GM12874 (cell line): Measurements from ENCODE around the gene MEX3C.
A peak's percentile ranks its signal among the peaks of the same experiment; 100 is the strongest.

Source experiments
- CTCF ChIP-seq: IDR thresholded peaks from 2 replicates; pipeline ENCODE4 v1.5.1; 2011; ENCODE audit warnings: low read depth, mild to moderate bottlenecking, control low read depth, low read length, moderate library complexity; ENCODE audit not compliant: insufficient read depth

Gene MEX3C

GRCh38 chr18:51137026-51137729 is 60.3 kb downstream of the MEX3C start:
- TF ChIP-seq CTCF, result no peak

GRCh38 chr18:51135795-51136194 is 61.7 kb downstream of the MEX3C start:
- TF ChIP-seq CTCF, result peak; percentile 55; the same call in 1 of the 2 replicates

GRCh38 chr18:51135364-51135763 is 62.1 kb downstream of the MEX3C start:
- TF ChIP-seq CTCF, result no peak

GRCh38 chr18:51134721-51135120 is 62.8 kb downstream of the MEX3C start:
- no peak for TF ChIP-seq CTCF

GRCh38 chr18:51133580-51134160 is 63.8 kb downstream of the MEX3C start:
- no peak for TF ChIP-seq CTCF

GRCh38 chr18:51132256-51132935 is 65.1 kb downstream of the MEX3C start:
- TF ChIP-seq CTCF, result no peak

- no peak for TF ChIP-seq CTCF
Measured at GRCh38 chr18:51128533-51128932, 68.9 kb downstream of the MEX3C start.
